ENCODE results near the gene TIMM23B. TPM values are rescaled to one million over a fixed set of nuclear protein-coding genes. Genes with fewer than 3 reads are reported as not detected.
"Not testable (repeated sequence)": the region's sequence is repeated elsewhere in the genome, so short reads cannot be mapped to it uniquely, and the experiment has no call there.

Gene TIMM23B
- total RNA-seq, 1 experiment from 2014 or later: 18.9 TPM

GRCh38 chr10:49917927-49918326 is 23.9 kb upstream of the TIMM23B start:
- H3K4me3 ChIP-seq (replicated peaks in 1 of 2; ENCODE audit: low read depth in 1 of 2, low read length in 2 of 2); BruUV-seq (replicated peaks); H3K9ac ChIP-seq (ENCODE audit: low read length); CTCF ChIA-PET; H3K79me2 ChIP-seq (ENCODE audit: insufficient read depth, low read length); H3K27me3 ChIP-seq (ENCODE audit: insufficient read depth, low read length); H3K27ac ChIP-seq (ENCODE audit: low read depth, low read length); H3K9me3 ChIP-seq (ENCODE audit: control insufficient read depth in 1 of 2, insufficient read depth in 1 of 2, low read depth in 1 of 2, low read length in 2 of 2); H4K20me1 ChIP-seq (ENCODE audit: insufficient read depth); POLR2A ChIA-PET; DNase-seq (ENCODE audit: low read depth, low spot score); H3K36me3 ChIP-seq (ENCODE audit: control insufficient read depth in 1 of 2, insufficient read depth in 2 of 2, low read length in 2 of 2); ATAC-seq; H3K9me2 ChIP-seq (ENCODE audit: insufficient read depth); H3K4me1 ChIP-seq (ENCODE audit: control insufficient read depth in 1 of 2, insufficient read depth in 2 of 2, low read length in 2 of 2); RAD21 ChIA-PET (ENCODE audit: low non-redundant PET in 1 of 2, low total read pairs in 2 of 2, uncharacterized antibody in 2 of 2, unreplicated experiment in 2 of 2); H3K4me2 ChIP-seq (ENCODE audit: low read length); H2AFZ ChIP-seq (ENCODE audit: low read depth, low read length, poor library complexity, severe bottlenecking): not testable (repeated sequence)
- intact Hi-C loops (cut with micrococcal nuclease): loop anchor here (5.0 kb wide), 1 partner anchor 326 kb away; no protein-coding TSS in a partner anchor

GRCh38 chr10:49922041-49922440 is 19.8 kb upstream of the TIMM23B start:
- H3K36me3 ChIP-seq (ENCODE audit: control insufficient read depth in 1 of 2, insufficient read depth in 2 of 2, low read length in 2 of 2); H4K20me1 ChIP-seq (ENCODE audit: insufficient read depth); BruUV-seq (replicated peaks); ATAC-seq; RAD21 ChIA-PET (ENCODE audit: low non-redundant PET in 1 of 2, low total read pairs in 2 of 2, uncharacterized antibody in 2 of 2, unreplicated experiment in 2 of 2); H3K4me1 ChIP-seq (ENCODE audit: control insufficient read depth in 1 of 2, insufficient read depth in 2 of 2, low read length in 2 of 2); H3K4me3 ChIP-seq (replicated peaks in 1 of 2; ENCODE audit: low read depth in 1 of 2, low read length in 2 of 2); H3K9me2 ChIP-seq (ENCODE audit: insufficient read depth); intact Hi-C loops (cut with micrococcal nuclease); H3K27ac ChIP-seq (ENCODE audit: low read depth, low read length); H3K4me2 ChIP-seq (ENCODE audit: low read length); DNase-seq (ENCODE audit: low read depth, low spot score); H2AFZ ChIP-seq (ENCODE audit: low read depth, low read length, poor library complexity, severe bottlenecking); H3K9me3 ChIP-seq (ENCODE audit: control insufficient read depth in 1 of 2, insufficient read depth in 1 of 2, low read depth in 1 of 2, low read length in 2 of 2); H3K27me3 ChIP-seq (ENCODE audit: insufficient read depth, low read length); POLR2A ChIA-PET; H3K9ac ChIP-seq (ENCODE audit: low read length); H3K79me2 ChIP-seq (ENCODE audit: insufficient read depth, low read length): not testable (repeated sequence)
- CTCF ChIA-PET: interaction anchor here (1.1 kb wide), 1 partner anchor 329 kb away, joined by 4 read pairs; no protein-coding TSS in a partner anchor

GRCh38 chr10:49923572-49923971 is 18.3 kb upstream of the TIMM23B start:
- CTCF ChIA-PET; H3K4me2 ChIP-seq (ENCODE audit: low read length); intact Hi-C loops (cut with micrococcal nuclease); ATAC-seq; RAD21 ChIA-PET (ENCODE audit: low non-redundant PET in 1 of 2, low total read pairs in 2 of 2, uncharacterized antibody in 2 of 2, unreplicated experiment in 2 of 2); H3K79me2 ChIP-seq (ENCODE audit: insufficient read depth, low read length); H3K9me3 ChIP-seq (ENCODE audit: control insufficient read depth in 1 of 2, insufficient read depth in 1 of 2, low read depth in 1 of 2, low read length in 2 of 2); POLR2A ChIA-PET; H3K9me2 ChIP-seq (ENCODE audit: insufficient read depth); H3K36me3 ChIP-seq (ENCODE audit: control insufficient read depth in 1 of 2, insufficient read depth in 2 of 2, low read length in 2 of 2); DNase-seq (ENCODE audit: low read depth, low spot score); H3K4me1 ChIP-seq (ENCODE audit: control insufficient read depth in 1 of 2, insufficient read depth in 2 of 2, low read length in 2 of 2); H3K27me3 ChIP-seq (ENCODE audit: insufficient read depth, low read length); H2AFZ ChIP-seq (ENCODE audit: low read depth, low read length, poor library complexity, severe bottlenecking); H3K27ac ChIP-seq (ENCODE audit: low read depth, low read length); H4K20me1 ChIP-seq (ENCODE audit: insufficient read depth); BruUV-seq (replicated peaks); H3K4me3 ChIP-seq (replicated peaks in 1 of 2; ENCODE audit: low read depth in 1 of 2, low read length in 2 of 2); H3K9ac ChIP-seq (ENCODE audit: low read length): not testable (repeated sequence)

GRCh38 chr10:49931276-49931675 is 10.6 kb upstream of the TIMM23B start:
- H3K27ac ChIP-seq (ENCODE audit: low read depth, low read length); H3K4me2 ChIP-seq (ENCODE audit: low read length); H3K9me2 ChIP-seq (ENCODE audit: insufficient read depth); ATAC-seq; H3K79me2 ChIP-seq (ENCODE audit: insufficient read depth, low read length); H3K4me1 ChIP-seq (ENCODE audit: control insufficient read depth in 1 of 2, insufficient read depth in 2 of 2, low read length in 2 of 2); CTCF ChIA-PET; H4K20me1 ChIP-seq (ENCODE audit: insufficient read depth); H3K9me3 ChIP-seq (ENCODE audit: control insufficient read depth in 1 of 2, insufficient read depth in 1 of 2, low read depth in 1 of 2, low read length in 2 of 2); H3K9ac ChIP-seq (ENCODE audit: low read length); intact Hi-C loops (cut with micrococcal nuclease); POLR2A ChIA-PET; H3K4me3 ChIP-seq (replicated peaks in 1 of 2; ENCODE audit: low read depth in 1 of 2, low read length in 2 of 2); BruUV-seq (replicated peaks); RAD21 ChIA-PET (ENCODE audit: low non-redundant PET in 1 of 2, low total read pairs in 2 of 2, uncharacterized antibody in 2 of 2, unreplicated experiment in 2 of 2); H3K36me3 ChIP-seq (ENCODE audit: control insufficient read depth in 1 of 2, insufficient read depth in 2 of 2, low read length in 2 of 2); H2AFZ ChIP-seq (ENCODE audit: low read depth, low read length, poor library complexity, severe bottlenecking); H3K27me3 ChIP-seq (ENCODE audit: insufficient read depth, low read length); DNase-seq (ENCODE audit: low read depth, low spot score): not testable (repeated sequence)
